GM12878 (cell line): ENCODE measurements around the gene SFXN1. TPM values are rescaled to one million over a fixed set of nuclear protein-coding genes. Genes with fewer than 3 reads are reported as not detected.

Experiments
- ATAC-seq: fragments of 200-7000 bp; cut with Tn5 transposase; 3 replicates; pipeline ENCODE4 v1.9.1; 2020; ENCODE audit warnings: mild to moderate bottlenecking, moderate library complexity
- BruUV-seq: library from RNA; stranded (reverse); fragments of 400-500 nt; replicated peaks from 2 replicates; lab custom pipeline; 2021; lab: Mats Ljungman, UMichigan
- CTCF ChIA-PET: fragments of 300-600 bp; sonication (Branson Sonifier 250); formaldehyde crosslinking; extraction: SDS; loops from one replicate; lab custom pipeline; 2021; ENCODE audit warnings: inconsistent platforms; lab: Yijun Ruan, JAX
- POLR2A ChIA-PET: fragments of 350-600 bp; formaldehyde crosslinking; extraction: SDS; loops from one replicate; lab custom pipeline; 2021; ENCODE audit warnings: inconsistent platforms; lab: Charles Lee
- RAD21 ChIA-PET: fragments of 300-600 bp; sonication (Branson Sonifier 250); formaldehyde crosslinking; loops from one replicate; lab custom pipeline; 2023; ENCODE audit warnings: antibody characterized with exemption; ENCODE audit not compliant: unreplicated experiment; lab: Charles Lee
- SMC1A ChIA-PET: fragments of 300-600 bp; sonication (Branson Sonifier 250); formaldehyde crosslinking; loops from one replicate; lab custom pipeline; 2023; ENCODE audit not compliant: unreplicated experiment, uncharacterized antibody; lab: Charles Lee
- DNase-seq: peaks from one replicate; pipeline ENCODE4 v3.0.0-alpha.2; 2011; ENCODE audit warnings: low read depth, low spot score
- FAIRE-seq: peaks from 3 replicates; lab custom pipeline; 2011; peaks lifted over from hg19 to GRCh38; lab: Jason Lieb, UNC
- H2AFZ ChIP-seq: 2 replicates; pipeline ENCODE4 v1.6.0; 2011; ENCODE audit warnings: low read depth, low read length, control low read depth; ENCODE audit not compliant: control insufficient read depth
- H3K27ac ChIP-seq: 2 replicates; pipeline ENCODE4 v1.5.1; 2011; ENCODE audit warnings: control low read depth; ENCODE audit not compliant: control insufficient read depth, insufficient read depth
- H3K27me3 ChIP-seq, 2 experiments: replicated peaks in 1 of 2; 2 replicates each; pipeline versions ENCODE4 v1.6.0 to v1.6.1; 2011; ENCODE audit warnings: low read length in 1 of 2; ENCODE audit not compliant: control insufficient read depth in 2 of 2, insufficient read depth in 2 of 2
- H3K36me3 ChIP-seq, 2 experiments: 2 replicates each; pipeline ENCODE4 v1.5.1; 2011; ENCODE audit warnings: low read length in 1 of 2; ENCODE audit not compliant: control insufficient read depth in 2 of 2, insufficient read depth in 2 of 2
- H3K4me1 ChIP-seq: 2 replicates; pipeline ENCODE4 v1.6.1; 2011; ENCODE audit warnings: mild to moderate bottlenecking, low read length, moderate library complexity, mixed read lengths; ENCODE audit not compliant: control insufficient read depth, insufficient read depth
- H3K4me2 ChIP-seq: 2 replicates; pipeline ENCODE4 v1.6.0; 2011; ENCODE audit warnings: control low read depth; ENCODE audit not compliant: control insufficient read depth, insufficient read depth
- H3K4me3 ChIP-seq: fragments of 200-600 bp; sonication (generic); 2 replicates; pipeline ENCODE4 v1.5.1; 2016
- H3K79me2 ChIP-seq: 2 replicates; pipeline ENCODE4 v1.6.0; 2011; ENCODE audit warnings: low read length; ENCODE audit not compliant: control insufficient read depth, insufficient read depth
- H3K9ac ChIP-seq: 2 replicates; pipeline ENCODE4 v1.8.0; 2011; ENCODE audit warnings: low read length, control low read depth, mixed read lengths; ENCODE audit not compliant: control insufficient read depth, insufficient read depth
- H3K9me3 ChIP-seq: replicated peaks from 3 replicates; pipeline ENCODE4 v1.5.1; 2011; ENCODE audit warnings: mild to moderate bottlenecking, low read length; ENCODE audit not compliant: control insufficient read depth, insufficient read depth
- H4K20me1 ChIP-seq: 2 replicates; pipeline ENCODE4 v1.6.0; 2011; ENCODE audit not compliant: control insufficient read depth, insufficient read depth
- CUX1 ChIP-seq: IDR thresholded peaks from 2 replicates; pipeline ENCODE4 v1.6.1; 2012; ENCODE audit warnings: improper control_type of control experiment, low read depth, low read length; ENCODE audit not compliant: insufficient replicate concordance
- EGR1 ChIP-seq, 2 experiments: IDR thresholded peaks; 1 replicate in 1 of 2; 2 replicates in 1 of 2; pipeline ENCODE4 v1.6.1; 2011 to 2012; ENCODE audit warnings: low read depth in 2 of 2, low read length in 2 of 2, borderline replicate concordance in 1 of 2, mild to moderate bottlenecking in 1 of 2, moderate library complexity in 1 of 2
- HDAC6 ChIP-seq: fragments of 200-600 bp; sonication (generic); IDR thresholded peaks from one replicate; pipeline ENCODE4 v1.8.0; 2017; ENCODE audit warnings: antibody characterized with exemption; ENCODE audit not compliant: unreplicated experiment
- IRF5 ChIP-seq: fragments of 450-650 bp; IDR thresholded peaks from 2 replicates; pipeline ENCODE4 v1.6.1; 2017; ENCODE audit warnings: borderline replicate concordance
- KLF5 ChIP-seq: fragments of 450-650 bp; IDR thresholded peaks from 2 replicates; pipeline ENCODE4 v1.6.1; 2014; ENCODE audit warnings: mild to moderate bottlenecking; ENCODE audit not compliant: partially characterized antibody
- POLR2A ChIP-seq: IDR thresholded peaks from 2 replicates; pipeline ENCODE4 v1.6.1; 2011; ENCODE audit warnings: low read depth, mild to moderate bottlenecking, low read length
- POLR2AphosphoS2 ChIP-seq: IDR thresholded peaks from 2 replicates; pipeline ENCODE4 v1.6.1; 2011; ENCODE audit warnings: low read depth, mild to moderate bottlenecking, low read length, improper control_type of control experiment, moderate library complexity
- POU2F2 ChIP-seq: IDR thresholded peaks from 3 replicates; pipeline ENCODE4 v1.6.1; 2011; ENCODE audit warnings: low read depth, mild to moderate bottlenecking, low read length, borderline replicate concordance
- PRDM15 ChIP-seq: fragments of 450-650 bp; formaldehyde crosslinking; IDR thresholded peaks from 2 replicates; pipeline ENCODE4 v1.4.0; 2020; ENCODE audit warnings: mild to moderate bottlenecking, moderate library complexity
- ZNF207 ChIP-seq: fragments of 450-650 bp; IDR thresholded peaks from 2 replicates; pipeline ENCODE4 v1.6.1; 2014; ENCODE audit warnings: antibody characterized with exemption, mild to moderate bottlenecking, borderline replicate concordance
- WGBS: methylation state at CpG from one replicate; pipeline ENCODE4 v1.1.6; 2016; ENCODE audit warnings: low lambda C conversion rate; ENCODE audit not compliant: insufficient replicate concordance, insufficient coverage; ENCODE audit errors: missing lambda C conversion rate; 5-methylcytosine and 5-hydroxymethylcytosine counted together
- in situ Hi-C: fragments of 300-500 bp; cut with MboI; formaldehyde crosslinking; loops from 9 replicates; pipeline ENCODE4 v1.14.3; 2018; ENCODE audit warnings: mixed read lengths
- intact Hi-C: fragments of 100-400 bp; cut with micrococcal nuclease; formaldehyde crosslinking; loops from one replicate; pipeline ENCODE4 v1.14.2; 2022; ENCODE audit not compliant: unreplicated experiment
- polyA plus RNA-seq, 11 experiments: library from polyadenylated mRNA; depleted of rRNA in 4 of 11; unstranded in 6 of 11; stranded (reverse) in 5 of 11; fragments of >200 nt; fragmentation: Nextera tagmentation in 4 of 11; fragmentation: Illumina TruSeq in 1 of 11; extraction: Ambion mirVana in 4 of 11; extraction: Trizol in 1 of 11; gene quantifications; 1 replicate in 1 of 11; 2 replicates in 10 of 11; pipeline versions ENCODE4 v1.2.1 to v1.2.3, GENCODE V29; 2011 to 2016; ENCODE audit warnings: inconsistent platforms in 2 of 11, missing spikeins in 2 of 11, low read depth in 1 of 11
- total RNA-seq, 4 experiments: library from RNA; depleted of rRNA in 3 of 4; stranded (reverse); fragments of >200 nt in 3 of 4; fragmentation: Illumina TruSeq in 1 of 4; extraction: Trizol in 1 of 4; gene quantifications; 2 replicates each; pipeline versions ENCODE4 v1.2.1 to v1.2.3, GENCODE V29; 2013 to 2021

SFXN1 gene
- total and polyA plus RNA-seq, 10 of the 15 experiments (the other 5 are each of a cell fraction or from before 2014, with no cell fraction given): 18.0 to 248 (median 103) TPM

- TF ChIP-seq ZNF207 (no peak), KLF5 (no peak), POU2F2 (no peak), HDAC6 (no peak)
Measured at GRCh38 chr5:175575301-175575700, 96.9 kb downstream of the SFXN1 start (continued).

- BruUV-seq: no TSS peak
- H3K4me1 ChIP-seq: no peaks in the 10 kb centered on the region
- ChIA-PET POLR2A (no interaction called here), RAD21 (no interaction called here), SMC1A (no interaction called here), CTCF (no interaction called here)
- no peak overlapping the region for H3K4me2 ChIP-seq
- FAIRE-seq: no peak
- H3K9ac ChIP-seq: no peak overlapping the region
- no peak for DNase-seq
- 12% methylated on average over 7 of the region's 7 CpGs for WGBS
- intact Hi-C loops (no loop called here), in situ Hi-C loops (no loop called here)
- H3K27ac ChIP-seq: no peak overlapping the region
- no peak overlapping the region for H2AFZ ChIP-seq
- no peak for ATAC-seq
- no peaks in the 10 kb centered on the region; a peak in 2 of 4 replicates for H3K27me3 ChIP-seq
- H4K20me1 ChIP-seq: no peaks in the 10 kb centered on the region; the same call in 1 of the 2 replicates
- TF ChIP-seq POLR2AphosphoS2 (no peak), EGR1 (IDR thresholded peaks at IDR 0.05; ENCODE audit: borderline replicate concordance in 1 of 2, low read depth in 2 of 2, low read length in 2 of 2) (no peak), PRDM15 (CRISPR knock-in tag) (no peak), CUX1 (no peak), POLR2A (no peak), IRF5 (no peak)
- H3K36me3 ChIP-seq: no peaks in the 10 kb centered on the region
- H3K4me3 ChIP-seq: no peak overlapping the region
- H3K9me3 ChIP-seq: no peaks in the 10 kb centered on the region
- no peaks in the 10 kb centered on the region for H3K79me2 ChIP-seq
Measured at GRCh38 chr5:175576096-175576495, 97.7 kb downstream of the SFXN1 start.
